CD4-positive, alpha-beta T cell treated with Interleukin-2 at 100 ng/mL for 4 hours (primary cell): ENCODE results near the gene PDE10A.
"Not testable (repeated sequence)": the region's sequence is repeated elsewhere in the genome, so short reads cannot be mapped to it uniquely, and the experiment has no call there.

Experiments used
- DNase-seq: peaks from one replicate; pipeline ENCODE4 v3.0.0-alpha.2; 2020; ENCODE audit warnings: low spot score

PDE10A gene

GRCh38 chr6:165586706-165587105 is 76.3 kb downstream of the PDE10A start:
- DNase-seq = no peak

DNA sequence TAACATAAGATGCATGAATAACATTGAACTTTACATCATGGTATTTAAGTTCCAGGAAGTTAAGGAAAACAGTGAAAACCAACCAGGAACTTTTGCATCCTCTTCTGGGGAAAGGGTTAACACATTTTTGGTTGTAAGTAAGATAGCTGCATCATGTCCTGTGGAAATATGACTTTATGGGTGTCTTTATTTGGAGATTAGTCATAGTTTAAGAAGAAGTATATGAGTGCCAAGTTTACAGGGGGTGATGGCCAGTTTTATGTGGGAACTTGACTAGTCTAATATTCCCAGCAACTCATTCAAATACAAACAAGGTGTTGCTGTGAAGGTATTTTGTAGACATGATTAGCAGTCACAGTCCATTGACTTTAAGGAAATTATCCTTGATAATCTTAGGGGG is 78.0 kb downstream of the PDE10A start:
- DNase-seq = no peak

DNA sequence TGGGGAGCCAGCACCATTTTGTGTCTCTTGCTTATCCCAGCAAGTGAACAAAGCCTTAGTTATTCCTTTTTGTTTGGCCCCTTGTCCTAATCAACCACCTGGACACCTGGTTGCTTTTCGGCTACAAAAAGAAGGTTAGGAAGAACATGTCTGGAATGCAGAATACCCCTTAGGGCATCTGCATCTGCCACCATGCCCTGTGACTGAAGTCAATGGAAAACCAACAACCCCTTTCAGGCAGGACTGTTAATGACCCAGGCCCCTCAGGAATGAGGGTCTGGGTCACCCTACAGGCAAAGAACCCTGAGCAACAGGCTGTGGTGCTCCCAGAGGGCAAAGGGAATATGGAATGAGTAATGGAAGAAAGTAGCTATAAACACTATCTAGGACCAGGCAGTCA is 78.5 kb downstream of the PDE10A start:
- DNase-seq = no peak

DNA sequence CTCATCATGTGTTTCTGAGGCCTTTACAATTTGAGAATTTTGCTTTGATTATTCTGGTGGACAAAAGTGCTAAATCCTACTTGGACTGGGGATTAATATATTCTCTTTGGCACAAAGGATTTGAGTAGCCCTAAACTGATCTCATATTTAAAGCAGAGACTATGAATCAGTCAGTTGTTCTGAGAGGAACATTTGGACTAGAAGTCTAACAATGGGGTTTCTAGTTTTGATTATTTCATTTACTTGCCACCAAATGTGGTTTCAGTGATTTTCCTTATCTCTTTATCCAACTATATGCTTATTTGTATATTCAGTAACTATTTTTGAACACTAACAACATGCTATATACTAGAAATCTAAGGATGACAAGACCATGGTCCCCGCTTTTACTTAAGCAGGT is 81.4 kb downstream of the PDE10A start:
- no peak for DNase-seq

DNA sequence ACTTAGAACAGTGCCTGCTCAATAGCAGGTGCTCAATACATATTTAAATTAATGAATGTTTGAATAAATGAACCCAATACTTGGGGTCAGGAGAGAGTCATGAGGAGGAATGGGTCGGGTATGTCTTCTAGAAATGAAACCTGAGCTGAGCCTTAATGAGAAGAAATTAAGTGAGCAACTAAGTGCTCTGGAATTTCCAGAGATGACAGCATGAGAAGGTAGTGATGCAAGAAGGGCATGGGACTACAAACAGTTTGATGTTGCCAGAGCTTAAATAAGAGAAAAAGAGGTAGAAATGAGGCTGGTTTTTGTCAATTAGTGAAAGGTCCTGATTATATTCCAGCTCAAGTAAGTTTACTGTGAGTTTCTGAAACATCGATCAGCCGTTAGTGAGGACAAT is 82.9 kb downstream of the PDE10A start:
- no peak for DNase-seq

- DNase-seq = no peak
These were observed 83.9 kb downstream of the PDE10A start for GRCh38 chr6:165579151-165579550.

DNA sequence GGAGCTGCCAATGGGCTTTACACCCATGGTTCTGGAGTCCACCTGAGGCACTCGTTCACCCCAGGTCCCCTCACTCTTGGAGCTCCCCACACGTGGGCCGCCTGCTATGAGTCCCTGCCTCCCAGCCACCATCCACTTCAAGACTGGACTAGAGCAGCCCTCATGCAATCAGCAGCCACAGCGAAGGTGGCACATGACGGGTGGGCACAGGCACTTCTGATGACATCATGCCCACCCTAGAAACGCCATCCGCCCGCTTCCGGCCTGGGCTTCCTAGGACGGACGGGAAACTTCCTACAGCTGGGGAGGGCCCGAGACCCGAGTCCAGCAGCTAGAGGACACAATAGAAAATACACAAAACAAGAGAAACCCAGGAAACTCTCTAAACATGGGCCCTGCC is 85.5 kb downstream of the PDE10A start:
- DNase-seq = no peak

DNA sequence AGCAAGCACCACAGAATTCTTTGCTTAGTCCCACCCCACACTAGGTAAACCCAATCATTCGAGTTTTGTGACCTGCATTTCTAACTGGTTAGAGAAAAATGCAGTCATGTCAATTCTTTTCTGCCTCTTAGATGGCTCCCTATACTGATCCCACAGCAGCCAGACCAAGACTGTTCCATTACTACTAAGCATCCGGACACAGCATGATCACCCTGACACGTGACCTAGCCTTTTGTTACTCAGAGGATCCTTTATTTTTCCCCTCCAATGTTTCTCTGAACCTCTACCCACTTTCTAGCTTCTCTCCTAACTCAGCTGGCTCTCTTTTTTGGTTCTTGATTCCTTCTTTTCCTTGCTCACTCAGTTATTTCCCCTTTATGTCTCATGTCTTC is 87.9 kb downstream of the PDE10A start:
- no peak for DNase-seq

DNA sequence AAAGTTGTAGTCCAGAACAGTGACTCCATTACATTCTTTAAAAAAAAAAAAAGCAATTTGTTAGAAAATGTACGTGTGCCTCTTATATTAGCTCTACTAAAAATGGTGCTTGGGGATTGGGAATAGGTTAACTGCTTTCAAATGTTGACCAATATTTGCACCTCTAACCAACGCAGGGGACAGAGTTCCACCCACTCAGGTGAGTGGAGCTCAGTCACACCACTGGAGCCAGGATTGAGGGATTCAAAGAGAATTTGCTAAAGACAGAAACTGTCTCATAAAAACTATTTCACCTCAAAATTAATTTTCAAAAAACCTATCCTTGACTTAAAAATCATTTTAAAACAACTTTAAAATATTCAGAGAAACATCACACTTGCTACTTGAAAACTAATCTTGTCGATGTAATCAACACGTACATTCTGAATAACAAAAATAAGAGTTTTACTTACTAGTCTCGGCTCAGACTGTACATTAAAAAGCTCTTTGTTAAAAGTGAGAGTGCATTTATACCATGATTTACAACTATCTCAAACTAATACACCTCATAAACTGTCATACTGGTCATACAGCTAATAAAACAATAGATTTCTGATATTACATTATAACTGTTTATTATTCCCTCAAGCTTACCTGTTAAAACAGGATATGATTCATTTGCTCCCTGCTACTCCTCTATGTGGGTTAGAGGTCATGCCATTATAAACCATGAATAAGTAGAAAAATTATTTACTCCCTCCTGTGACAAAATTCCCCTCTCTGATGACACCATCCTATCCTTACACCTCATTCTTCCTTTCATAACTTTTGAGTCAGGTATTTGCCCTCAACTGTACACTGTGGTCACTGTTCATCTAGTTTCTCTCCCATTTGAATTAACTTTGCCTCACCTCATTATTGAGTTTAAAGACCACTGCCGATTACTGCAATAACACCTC is 88.6 kb downstream of the PDE10A start:
- no peak for DNase-seq

DNA sequence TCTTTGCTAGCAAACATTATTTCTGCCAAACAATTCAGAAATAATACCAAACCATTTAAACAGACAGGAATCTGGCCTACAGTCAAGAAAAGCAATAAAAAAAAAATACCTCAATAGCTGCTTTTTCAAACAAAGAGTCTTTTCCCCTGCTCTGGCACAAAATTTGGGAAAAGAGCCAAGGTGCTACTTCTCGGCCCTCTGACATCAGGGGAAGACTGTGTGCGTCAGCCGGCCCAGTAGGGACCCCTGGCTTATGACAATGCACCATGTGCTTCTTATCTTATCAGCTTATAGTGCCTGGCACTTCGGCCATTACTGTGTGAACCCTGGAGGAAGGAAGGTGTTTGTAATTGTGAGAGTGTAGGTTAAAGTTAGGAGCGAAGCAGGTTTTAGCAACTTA is 89.4 kb downstream of the PDE10A start:
- no peak for DNase-seq

DNA sequence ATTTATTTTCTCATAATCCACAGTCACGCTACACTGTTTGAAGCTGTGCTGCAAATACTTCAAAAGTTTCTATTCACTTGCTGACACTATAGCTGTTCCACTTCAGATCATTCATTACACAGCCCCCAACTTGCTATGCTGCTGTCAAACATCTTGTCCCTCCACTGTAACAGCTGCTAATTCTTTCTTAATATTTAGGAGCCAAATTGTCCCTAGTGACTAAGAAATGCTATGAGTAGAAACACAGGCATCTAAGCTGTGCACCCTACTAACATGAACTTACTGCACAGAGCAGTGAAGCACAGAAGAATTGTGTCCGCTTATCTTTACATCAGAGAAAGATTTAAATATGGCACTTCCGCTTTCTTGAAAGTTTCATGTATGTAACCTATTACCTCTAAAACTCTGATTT is 91.3 kb downstream of the PDE10A start:
- no peak for DNase-seq

DNA sequence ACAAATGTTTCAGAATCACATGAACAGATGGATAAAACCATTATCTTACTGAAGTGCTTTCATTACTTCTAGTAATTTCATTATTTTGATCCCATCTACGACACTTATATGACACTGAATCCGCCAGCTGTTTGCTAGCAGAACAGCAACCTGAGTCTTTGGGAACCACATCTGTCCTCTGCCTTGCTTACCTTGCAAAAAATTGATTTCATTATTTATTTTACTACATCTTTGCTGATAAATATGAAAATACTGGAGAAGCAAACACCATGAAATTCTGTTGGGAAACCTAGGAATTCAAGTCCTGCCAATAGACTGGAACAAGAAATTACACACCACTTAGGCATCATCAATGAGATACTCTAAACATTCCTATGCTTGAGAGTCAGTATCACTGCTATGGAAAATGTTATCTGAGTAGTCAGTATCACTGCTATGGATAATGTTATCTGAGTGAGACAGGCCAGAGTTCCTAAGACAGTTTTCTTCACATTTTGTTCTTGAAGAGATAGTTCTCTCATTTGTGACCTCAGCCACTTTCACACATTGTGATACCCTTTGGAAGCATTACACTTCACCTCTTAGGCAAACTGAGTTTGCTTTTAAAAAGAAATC is 91.9 kb downstream of the PDE10A start:
- no peak for DNase-seq

GRCh38 chr6:165568326-165568725 is 94.7 kb downstream of the PDE10A start:
- DNase-seq = no peak

GRCh38 chr6:165566088-165566828 is 96.8 kb downstream of the PDE10A start:
- DNase-seq = no peak

DNA sequence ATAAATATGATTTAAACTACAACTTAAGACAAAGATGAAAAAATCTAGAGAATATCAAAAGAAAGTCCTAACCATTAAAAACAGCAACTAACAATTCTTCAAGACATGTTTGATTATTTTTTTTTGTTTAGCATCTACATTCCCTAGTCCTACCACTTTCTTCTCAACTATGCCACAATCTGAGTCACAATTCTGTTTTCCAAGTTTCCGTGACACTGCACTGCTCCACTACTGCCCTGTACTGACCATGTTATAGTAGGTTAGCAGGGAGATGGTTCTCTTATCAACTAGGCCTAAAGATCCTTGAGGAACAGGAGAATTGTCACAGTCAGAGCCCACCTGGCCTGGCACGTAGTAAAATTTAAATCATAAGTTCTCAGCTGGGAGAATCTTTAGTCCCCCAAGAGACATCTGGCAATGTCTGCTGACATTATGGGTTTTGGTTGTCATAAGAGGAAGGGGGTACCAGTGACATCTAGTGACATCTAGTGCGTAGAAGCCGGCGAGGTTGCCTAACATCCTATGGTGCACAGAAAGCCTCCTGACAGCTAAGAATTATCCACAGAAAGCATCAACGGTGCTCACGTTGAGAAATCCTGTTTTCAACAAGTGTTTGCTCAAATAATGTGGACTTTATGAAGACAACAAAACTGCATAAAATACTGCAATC is 100.5 kb downstream of the PDE10A start:
- DNase-seq = no peak

GRCh38 chr6:165559632-165560031 is 103.4 kb downstream of the PDE10A start:
- DNase-seq = no peak

DNA sequence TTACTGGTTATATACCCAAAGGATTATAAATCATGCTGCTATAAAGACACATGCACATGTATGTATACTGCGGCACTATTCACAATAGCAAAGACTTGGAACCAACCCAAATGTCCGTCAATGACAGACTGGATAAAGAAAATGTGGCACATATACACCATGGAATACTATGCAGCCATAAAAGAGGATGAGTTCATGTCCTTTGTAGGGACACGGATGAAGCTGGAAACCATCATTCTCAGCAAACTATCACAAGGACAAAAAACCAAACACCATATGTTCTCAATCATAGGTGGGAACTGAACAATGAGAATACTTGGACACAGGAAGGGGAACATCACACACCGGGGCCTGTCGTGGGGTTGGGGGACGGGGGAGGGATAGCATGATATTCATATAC is 104.9 kb downstream of the PDE10A start:
- DNase-seq = not testable (repeated sequence)

- no peak for DNase-seq
These were observed 105.4 kb downstream of the PDE10A start for GRCh38 chr6:165557674-165558073.

- no peak for DNase-seq
These were observed 106.8 kb downstream of the PDE10A start for GRCh38 chr6:165556116-165556843.

DNA sequence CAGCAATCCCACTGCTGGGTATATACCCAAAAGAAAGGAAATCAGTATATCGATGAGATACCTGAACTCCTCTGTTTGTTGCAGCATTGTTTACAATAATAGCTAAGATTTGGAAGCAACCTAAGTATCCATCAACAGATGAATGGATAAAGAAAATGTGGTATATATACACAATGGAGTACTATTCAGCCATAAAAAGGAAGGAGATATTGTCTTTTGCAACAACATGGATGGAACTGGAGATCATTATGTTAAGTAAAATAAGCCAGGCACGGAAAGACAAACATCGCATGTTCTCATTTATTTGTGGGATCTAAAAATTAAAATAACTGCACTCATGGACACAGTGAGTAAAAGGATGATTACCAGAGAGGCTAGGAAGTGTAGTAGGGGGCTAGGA is 108.4 kb downstream of the PDE10A start:
- DNase-seq = not testable (repeated sequence)

- DNase-seq = no peak
These were observed 110.7 kb downstream of the PDE10A start for GRCh38 chr6:165552248-165552736.
